GM12892 (cell line): Measurements from ENCODE around the gene RETREG1.

Experiments used
- DNase-seq: peaks from one replicate; pipeline ENCODE4 v3.0.0; 2011; ENCODE audit not compliant: insufficient read length
- FAIRE-seq: peaks from 2 replicates; lab custom pipeline; 2011; peaks lifted over from hg19 to GRCh38; lab: Jason Lieb, UNC
- POLR2A ChIP-seq: IDR thresholded peaks from 2 replicates; pipeline ENCODE4 v1.6.1; 2011; ENCODE audit warnings: low read depth, low read length, control low read depth
- POLR2AphosphoS5 ChIP-seq: IDR thresholded peaks from 2 replicates; pipeline ENCODE4 v1.6.1; 2011; ENCODE audit warnings: low read depth, low read length, control low read depth
- TAF1 ChIP-seq: IDR thresholded peaks from 2 replicates; pipeline ENCODE4 v1.6.1; 2011; ENCODE audit warnings: low read depth, mild to moderate bottlenecking, control low read depth, low read length, borderline replicate concordance

RETREG1 gene

GRCh38 chr5:16589658-16590057 lies 27.1 kb downstream of the RETREG1 start:
- no peak for TF ChIP-seq POLR2AphosphoS5
- TF ChIP-seq POLR2A: no peak
- no peak for TF ChIP-seq TAF1
- no peak for FAIRE-seq
- DNase-seq: no peak

DNA sequence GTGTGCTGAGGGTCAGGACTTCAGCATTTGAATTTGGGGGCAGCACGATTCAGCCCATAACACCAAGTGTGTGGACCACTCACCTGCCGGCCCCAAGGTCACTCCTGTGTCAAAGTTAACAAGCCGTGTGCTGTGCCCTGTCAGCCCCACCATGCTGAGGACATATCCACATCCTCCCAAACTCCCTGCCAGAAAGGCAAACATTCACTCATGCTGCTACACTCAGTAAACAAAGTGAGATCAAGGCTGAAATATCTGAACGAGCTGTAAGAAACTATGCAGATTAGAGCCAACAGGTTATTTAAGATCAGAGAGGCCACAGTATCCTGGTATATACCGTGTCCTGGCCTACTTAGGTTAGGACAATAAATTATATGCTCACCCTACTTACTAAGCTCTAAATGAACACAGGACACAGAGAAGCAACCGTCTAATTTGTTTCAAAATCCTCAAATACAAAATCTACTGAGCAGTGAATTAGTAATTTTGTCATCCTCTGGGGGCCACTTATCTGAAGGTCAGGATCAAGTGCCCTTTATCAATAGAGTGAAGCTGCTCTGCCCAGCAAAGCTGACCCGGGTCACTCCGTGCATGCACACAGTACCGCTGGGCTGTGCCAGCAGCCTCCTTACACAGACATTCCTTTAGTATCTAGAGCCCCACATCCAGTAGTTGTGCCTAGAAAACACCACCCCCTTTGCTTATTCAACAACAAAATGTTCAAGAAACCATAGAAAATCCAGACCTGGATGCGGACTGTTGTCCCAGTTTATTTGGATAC lies 28.2 kb downstream of the RETREG1 start:
- no peak for DNase-seq
- FAIRE-seq: no peak
- TF ChIP-seq POLR2AphosphoS5 (no peak), POLR2A (no peak), TAF1 (no peak)

GRCh38 chr5:16586556-16586955 lies 30.2 kb downstream of the RETREG1 start:
- TF ChIP-seq POLR2A (no peak), POLR2AphosphoS5 (no peak), TAF1 (no peak)
- FAIRE-seq (no peak), DNase-seq (no peak)

DNA sequence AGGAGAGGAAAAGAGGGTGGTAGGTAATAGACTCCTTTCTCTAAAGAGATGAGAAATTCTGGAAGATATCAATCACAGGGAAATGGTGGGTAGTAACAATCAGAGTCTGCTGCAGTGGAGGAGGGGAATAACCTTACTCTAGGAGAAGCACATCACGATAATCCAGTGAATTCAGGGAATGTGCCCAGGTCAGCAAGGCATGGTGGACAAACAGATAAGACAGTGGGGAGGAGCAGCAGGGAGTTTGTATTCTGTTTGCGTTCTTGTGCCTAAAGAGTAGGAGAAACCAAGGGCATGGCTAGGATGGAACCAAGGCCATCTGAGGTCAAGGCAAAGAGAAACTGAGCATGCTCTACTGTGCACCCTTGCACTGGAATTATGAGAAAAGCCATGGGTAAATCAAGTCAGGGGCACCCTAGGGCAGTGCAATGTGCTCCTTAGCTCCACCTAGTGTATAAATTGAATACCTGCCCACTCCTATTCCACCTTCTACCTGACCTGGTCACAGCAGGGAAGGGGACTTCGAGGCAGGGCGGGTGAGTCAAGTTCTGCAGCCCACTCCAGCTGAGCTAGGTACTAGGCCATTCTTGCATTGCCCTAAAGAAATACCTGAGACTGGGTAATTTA lies 31.6 kb downstream of the RETREG1 start:
- DNase-seq: no peak
- FAIRE-seq: no peak
- TF ChIP-seq TAF1 (no peak), POLR2AphosphoS5 (no peak), POLR2A (no peak)

GRCh38 chr5:16582081-16582480 lies 34.7 kb downstream of the RETREG1 start:
- no peak for DNase-seq
- no peak for FAIRE-seq
- TF ChIP-seq POLR2A: no peak
- TF ChIP-seq TAF1: no peak
- no peak for TF ChIP-seq POLR2AphosphoS5

GRCh38 chr5:16580382-16580781 lies 36.4 kb downstream of the RETREG1 start:
- TF ChIP-seq POLR2AphosphoS5 (no peak), TAF1 (no peak), POLR2A (no peak)
- DNase-seq (no peak), FAIRE-seq (no peak)

GRCh38 chr5:16579142-16579847 lies 37.5 kb downstream of the RETREG1 start:
- TF ChIP-seq TAF1: no peak
- TF ChIP-seq POLR2AphosphoS5: no peak
- no peak for TF ChIP-seq POLR2A
- DNase-seq (no peak), FAIRE-seq (no peak)

DNA sequence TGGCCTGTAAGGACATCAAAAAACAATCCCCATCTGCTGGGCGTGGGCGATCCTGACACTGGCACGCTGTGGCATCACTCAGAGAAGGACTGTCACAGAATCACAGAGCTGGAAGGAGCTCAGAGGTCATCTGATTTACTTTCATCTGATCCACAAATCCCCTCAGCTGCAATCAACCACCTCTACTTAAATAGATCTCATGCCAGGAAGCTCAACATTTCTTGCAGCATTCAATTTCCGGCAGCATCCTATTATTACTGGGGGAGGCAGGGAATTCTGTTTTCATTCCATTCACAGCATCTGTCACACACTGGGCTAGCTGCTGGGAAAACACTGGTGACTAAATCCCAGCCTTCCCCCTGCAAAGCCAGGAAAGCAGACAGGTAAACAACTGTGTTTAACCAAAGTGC lies 38.3 kb downstream of the RETREG1 start:
- FAIRE-seq (no peak), DNase-seq (no peak)
- TF ChIP-seq POLR2A (no peak), POLR2AphosphoS5 (no peak), TAF1 (no peak)

- no peak for DNase-seq
- FAIRE-seq: no peak
- no peak for TF ChIP-seq POLR2AphosphoS5
- TF ChIP-seq TAF1: no peak
- no peak for TF ChIP-seq POLR2A
These were observed 39.1 kb downstream of the RETREG1 start for GRCh38 chr5:16577677-16578076.

DNA sequence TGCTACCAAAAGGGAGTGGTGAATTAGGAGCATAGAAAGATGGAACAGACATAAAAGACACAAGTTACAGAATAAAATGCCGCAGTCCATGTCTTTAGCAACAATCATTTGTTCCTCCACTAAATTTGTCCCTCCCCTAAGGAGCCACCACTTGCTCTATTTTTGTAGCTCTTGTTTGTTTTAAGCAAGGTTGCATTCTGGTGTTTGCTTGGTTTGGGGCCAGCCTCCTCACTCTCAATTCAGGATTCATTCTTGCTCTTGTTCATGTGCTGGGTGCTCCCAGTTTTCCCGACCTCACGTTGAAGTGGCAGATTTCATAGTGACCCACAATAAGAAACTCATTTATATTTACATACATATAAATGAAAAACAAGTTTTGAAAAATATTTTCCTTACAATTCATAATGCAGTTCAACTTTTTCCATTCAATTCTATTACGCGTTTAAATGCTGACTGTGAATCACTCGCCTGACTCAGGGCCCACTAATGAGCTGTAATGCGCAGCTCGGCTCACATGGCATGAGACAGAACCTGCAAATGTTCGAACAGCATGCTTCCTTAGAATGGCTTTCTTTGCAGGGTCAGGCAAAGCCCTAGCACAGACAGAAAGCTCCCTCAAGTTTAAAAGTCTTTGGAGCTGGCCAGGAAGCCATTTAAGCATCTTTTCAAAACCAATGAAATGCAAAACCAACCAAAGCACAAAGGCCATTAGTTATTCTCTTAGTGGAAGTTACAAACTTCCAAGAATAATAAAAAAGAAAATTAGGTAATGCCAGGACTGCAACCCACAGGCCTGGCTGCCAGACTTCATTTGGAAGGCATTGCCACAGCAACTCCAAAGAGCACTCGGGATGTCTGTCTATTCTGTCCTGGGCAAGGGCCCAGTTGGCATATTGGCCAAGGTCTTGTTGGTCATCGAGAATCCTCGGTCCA lies 41.7 kb downstream of the RETREG1 start:
- no peak for FAIRE-seq
- no peak for DNase-seq
- TF ChIP-seq POLR2AphosphoS5 (no peak), TAF1 (no peak), POLR2A (no peak)
